Esophagus squamous epithelium (tissue), 4 donors: ENCODE measurements around the gene WDR70.

ENCODE experiments used
- POLR2A ChIP-seq, 4 donors: fragments of 450-650 bp; IDR thresholded peaks; one replicate each; pipeline ENCODE4 v1.6.1; 2017; ENCODE audit warnings: antibody characterized with exemption in 4 of 4, mild to moderate bottlenecking in 4 of 4, moderate library complexity in 3 of 4
- TF ChIP-seq, protein P1 (sequence below), 6 experiments: fragments of 450-650 bp in 4 of 6; fragments of 200-600 bp in 2 of 6; sonication (generic) in 2 of 6; IDR thresholded peaks; one replicate each; pipeline ENCODE4 v1.5.1; 2016 to 2019; ENCODE audit warnings: antibody characterized with exemption in 6 of 6, mild to moderate bottlenecking in 4 of 6, moderate library complexity in 4 of 6

DNA sequence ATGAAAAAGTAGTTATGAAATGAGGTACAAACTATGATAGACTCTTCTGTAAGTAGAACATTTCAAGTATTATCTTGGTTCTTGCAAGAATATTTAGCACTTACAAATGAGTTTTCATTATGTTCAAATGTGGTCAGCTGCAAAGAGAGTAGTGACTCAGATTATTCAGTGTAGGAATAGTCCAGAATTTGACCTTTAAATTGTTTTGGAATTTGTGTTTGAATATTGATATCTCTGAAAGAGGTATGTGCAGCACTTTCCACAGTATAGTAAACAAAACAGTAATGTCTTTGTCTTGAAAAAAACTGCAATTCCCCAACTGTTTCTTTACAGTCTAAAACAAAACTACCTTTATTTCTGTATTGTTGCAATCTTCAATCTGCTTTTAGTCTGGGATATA lies 56.1 kb downstream of the WDR70 start:
- TF ChIP-seq, protein P1, sequence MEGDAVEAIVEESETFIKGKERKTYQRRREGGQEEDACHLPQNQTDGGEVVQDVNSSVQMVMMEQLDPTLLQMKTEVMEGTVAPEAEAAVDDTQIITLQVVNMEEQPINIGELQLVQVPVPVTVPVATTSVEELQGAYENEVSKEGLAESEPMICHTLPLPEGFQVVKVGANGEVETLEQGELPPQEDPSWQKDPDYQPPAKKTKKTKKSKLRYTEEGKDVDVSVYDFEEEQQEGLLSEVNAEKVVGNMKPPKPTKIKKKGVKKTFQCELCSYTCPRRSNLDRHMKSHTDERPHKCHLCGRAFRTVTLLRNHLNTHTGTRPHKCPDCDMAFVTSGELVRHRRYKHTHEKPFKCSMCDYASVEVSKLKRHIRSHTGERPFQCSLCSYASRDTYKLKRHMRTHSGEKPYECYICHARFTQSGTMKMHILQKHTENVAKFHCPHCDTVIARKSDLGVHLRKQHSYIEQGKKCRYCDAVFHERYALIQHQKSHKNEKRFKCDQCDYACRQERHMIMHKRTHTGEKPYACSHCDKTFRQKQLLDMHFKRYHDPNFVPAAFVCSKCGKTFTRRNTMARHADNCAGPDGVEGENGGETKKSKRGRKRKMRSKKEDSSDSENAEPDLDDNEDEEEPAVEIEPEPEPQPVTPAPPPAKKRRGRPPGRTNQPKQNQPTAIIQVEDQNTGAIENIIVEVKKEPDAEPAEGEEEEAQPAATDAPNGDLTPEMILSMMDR (IDR thresholded peaks at IDR 0.05), result no peak
- TF ChIP-seq POLR2A (IDR thresholded peaks at IDR 0.05), result no peak
